ENCODE data around the gene TPCN2. TPM values are rescaled to one million over a fixed set of nuclear protein-coding genes. Genes with fewer than 3 reads are reported as not detected.

Gene TPCN2
- total RNA-seq, 4 donors from 2014 or later: 1.4 to 4.1 (median 3.3) TPM

DNA sequence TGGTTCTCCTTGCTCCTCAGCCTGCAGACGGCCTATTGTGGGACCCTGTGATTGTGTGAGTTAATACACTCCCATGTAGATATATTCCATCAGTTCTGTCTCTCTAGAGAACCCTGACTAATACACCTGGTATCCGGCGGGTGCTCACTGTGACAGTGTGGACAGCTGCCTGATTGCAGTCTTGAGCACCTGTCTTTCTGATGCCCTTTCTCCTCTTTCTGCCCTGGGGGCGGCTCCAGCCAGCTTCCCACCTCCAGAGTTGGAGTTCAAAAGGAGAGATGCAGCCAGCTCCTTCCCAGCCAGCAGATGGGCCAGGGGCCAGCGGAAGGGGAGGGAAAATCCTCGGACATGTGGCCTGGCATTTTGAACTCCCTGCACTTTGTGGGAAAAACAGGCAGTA is 122.0 kb downstream of the TPCN2 start:
- Histone ChIP-seq H3K4me3 (no peak overlapping the region), H3K9me3 (no peaks in the 10 kb centered on the region), H3K36me3 (no peaks in the 10 kb centered on the region), H3K27me3 (no peaks in the 10 kb centered on the region), H3K4me1 (peaks cover 0 to 11% of the 10 kb centered on the region in 2 donors), H3K27ac (no peak overlapping the region)
- TF ChIP-seq POLR2A (IDR thresholded peaks at IDR 0.05): no peak
- TF ChIP-seq, protein P1, sequence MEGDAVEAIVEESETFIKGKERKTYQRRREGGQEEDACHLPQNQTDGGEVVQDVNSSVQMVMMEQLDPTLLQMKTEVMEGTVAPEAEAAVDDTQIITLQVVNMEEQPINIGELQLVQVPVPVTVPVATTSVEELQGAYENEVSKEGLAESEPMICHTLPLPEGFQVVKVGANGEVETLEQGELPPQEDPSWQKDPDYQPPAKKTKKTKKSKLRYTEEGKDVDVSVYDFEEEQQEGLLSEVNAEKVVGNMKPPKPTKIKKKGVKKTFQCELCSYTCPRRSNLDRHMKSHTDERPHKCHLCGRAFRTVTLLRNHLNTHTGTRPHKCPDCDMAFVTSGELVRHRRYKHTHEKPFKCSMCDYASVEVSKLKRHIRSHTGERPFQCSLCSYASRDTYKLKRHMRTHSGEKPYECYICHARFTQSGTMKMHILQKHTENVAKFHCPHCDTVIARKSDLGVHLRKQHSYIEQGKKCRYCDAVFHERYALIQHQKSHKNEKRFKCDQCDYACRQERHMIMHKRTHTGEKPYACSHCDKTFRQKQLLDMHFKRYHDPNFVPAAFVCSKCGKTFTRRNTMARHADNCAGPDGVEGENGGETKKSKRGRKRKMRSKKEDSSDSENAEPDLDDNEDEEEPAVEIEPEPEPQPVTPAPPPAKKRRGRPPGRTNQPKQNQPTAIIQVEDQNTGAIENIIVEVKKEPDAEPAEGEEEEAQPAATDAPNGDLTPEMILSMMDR (IDR thresholded peaks at IDR 0.05 in 4 of 5, conservative IDR thresholded peaks at IDR 0.05 in 1 of 5): no peak
- ATAC-seq (peak in 1 of 2 donors; percentile 65), DNase-seq (peak in 1 of 2 donors; percentile 32)
- in situ Hi-C loops (cut with MboI; ENCODE audit: low sequenced_read_pairs in 4 of 4): no loop called here
- intact Hi-C loops (cut with DNase I; ENCODE audit: low total_unique reads): no loop called here

DNA sequence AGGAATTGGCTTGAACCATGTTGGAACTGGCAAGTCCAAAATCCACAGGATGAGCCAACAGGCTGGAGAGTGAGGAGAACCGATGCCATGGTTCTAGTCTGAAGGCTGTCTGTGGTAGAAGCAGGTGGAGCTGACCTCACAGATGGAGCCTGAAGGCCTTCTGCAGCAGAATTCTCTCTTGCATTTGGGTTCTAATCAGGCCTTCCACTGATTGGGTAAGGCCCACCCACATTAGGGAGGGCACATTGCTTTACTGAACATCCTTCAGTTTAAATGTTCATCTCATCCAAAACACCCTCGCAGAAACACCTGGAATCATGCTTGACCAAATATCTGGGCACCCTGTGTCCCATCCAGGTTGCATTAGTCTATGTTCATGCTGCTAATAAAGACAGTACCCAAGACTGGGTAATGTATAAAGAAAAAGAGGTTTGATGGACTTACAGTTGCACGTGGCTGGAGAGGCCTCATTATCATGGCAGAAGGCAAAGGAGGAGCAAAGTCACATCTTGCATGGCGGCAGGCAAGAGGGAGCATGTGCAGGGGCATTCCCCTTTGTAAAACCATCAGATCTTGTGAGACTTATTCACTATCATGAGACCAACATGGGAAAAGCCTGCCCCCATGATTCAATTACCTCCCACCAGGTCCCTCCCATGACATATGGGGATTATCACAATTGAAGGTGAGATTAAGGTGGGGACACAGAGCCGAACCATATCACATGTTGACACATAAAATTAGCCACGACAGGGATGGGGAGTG is 122.9 kb downstream of the TPCN2 start:
- Histone ChIP-seq H3K27ac (no peak overlapping the region), H3K9me3 (no peaks in the 10 kb centered on the region), H3K27me3 (no peaks in the 10 kb centered on the region), H3K36me3 (no peaks in the 10 kb centered on the region), H3K4me1 (peaks cover 0 to 5% of the 10 kb centered on the region in 2 donors), H3K4me3 (no peak overlapping the region)
- intact Hi-C loops (cut with DNase I; ENCODE audit: low total_unique reads) (no loop called here), in situ Hi-C loops (cut with MboI; ENCODE audit: low sequenced_read_pairs in 4 of 4) (no loop called here)
- no peak for DNase-seq
- TF ChIP-seq, protein P1 (IDR thresholded peaks at IDR 0.05 in 4 of 5, conservative IDR thresholded peaks at IDR 0.05 in 1 of 5): no peak
- no peak for TF ChIP-seq POLR2A (IDR thresholded peaks at IDR 0.05)
- ATAC-seq: no peak

DNA sequence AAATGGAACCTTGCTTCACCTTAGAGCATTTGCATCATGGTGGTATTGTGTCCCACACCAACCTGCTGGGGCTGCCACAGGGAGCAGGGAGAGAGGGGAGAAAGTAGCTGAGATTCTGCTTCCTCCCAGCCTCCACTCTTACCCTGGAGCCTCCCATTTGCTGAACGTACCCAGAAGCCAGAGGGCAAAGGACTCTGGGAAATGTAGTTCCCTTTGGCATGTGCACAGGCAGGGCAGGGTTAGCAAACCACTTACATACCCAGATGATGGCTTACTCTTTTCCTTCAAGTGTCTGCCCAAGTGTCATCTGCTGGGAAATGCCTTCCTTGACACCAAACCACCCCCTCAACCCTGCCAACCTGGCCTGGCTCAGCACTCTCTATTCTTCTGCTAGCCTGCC is 123.9 kb downstream of the TPCN2 start:
- TF ChIP-seq, protein P1 (IDR thresholded peaks at IDR 0.05 in 4 of 5, conservative IDR thresholded peaks at IDR 0.05 in 1 of 5): no peak
- TF ChIP-seq POLR2A (IDR thresholded peaks at IDR 0.05): no peak
- ATAC-seq (no peak), DNase-seq (no peak)
- in situ Hi-C loops (cut with MboI; ENCODE audit: low sequenced_read_pairs in 4 of 4): no loop called here
- intact Hi-C loops (cut with DNase I; ENCODE audit: low total_unique reads): no loop called here
- Histone ChIP-seq H3K4me3 (no peak overlapping the region), H3K9me3 (no peaks in the 10 kb centered on the region), H3K4me1 (no peaks in the 10 kb centered on the region), H3K27ac (no peak overlapping the region), H3K27me3 (no peaks in the 10 kb centered on the region), H3K36me3 (no peaks in the 10 kb centered on the region)

DNA sequence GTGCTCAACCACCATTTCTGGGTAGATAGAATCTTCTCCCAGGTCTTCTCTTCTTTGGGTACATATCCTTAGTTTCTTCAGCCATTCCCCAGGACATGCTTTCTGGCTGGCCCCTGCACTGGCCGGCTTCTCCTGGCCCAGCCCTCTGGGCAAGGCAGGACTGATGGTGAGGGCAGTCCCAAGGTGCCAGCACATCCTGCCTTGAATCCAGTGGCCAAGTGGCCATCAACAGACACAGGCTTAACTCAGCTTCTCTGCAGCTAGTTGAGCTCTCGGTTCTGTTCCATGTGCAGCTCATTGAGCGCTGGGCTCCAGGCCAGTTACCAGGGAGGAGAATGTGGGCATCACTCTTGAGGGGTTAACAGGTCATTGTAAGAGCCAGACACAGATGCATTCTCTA is 124.6 kb downstream of the TPCN2 start:
- Histone ChIP-seq H3K27ac (no peak overlapping the region), H3K4me1 (no peaks in the 10 kb centered on the region), H3K9me3 (no peaks in the 10 kb centered on the region), H3K4me3 (no peak overlapping the region), H3K36me3 (no peaks in the 10 kb centered on the region), H3K27me3 (no peaks in the 10 kb centered on the region)
- in situ Hi-C loops (cut with MboI; ENCODE audit: low sequenced_read_pairs in 4 of 4): no loop called here
- TF ChIP-seq POLR2A (IDR thresholded peaks at IDR 0.05): no peak
- TF ChIP-seq, protein P1 (IDR thresholded peaks at IDR 0.05 in 4 of 5, conservative IDR thresholded peaks at IDR 0.05 in 1 of 5): no peak
- DNase-seq (no peak), ATAC-seq (no peak)
- intact Hi-C loops (cut with DNase I; ENCODE audit: low total_unique reads): no loop called here

Measured in gastrocnemius medialis (tissue), 4 donors.